Endodermal cell (in vitro differentiated cells): Measurements from ENCODE around the gene ADRA2A. TPM values are rescaled to one million over a fixed set of nuclear protein-coding genes. Genes with fewer than 3 reads are reported as not detected.

ENCODE experiments used
- DNase-seq: peaks from one replicate; pipeline ENCODE4 v3.0.0-alpha.2; 2017
- H3K27ac ChIP-seq: 2 replicates; pipeline ENCODE4 v1.5.1; 2013; ENCODE audit warnings: mild to moderate bottlenecking, low read depth, low read length, moderate library complexity
- H3K27me3 ChIP-seq: 2 replicates; pipeline ENCODE4 v1.6.1; 2013; ENCODE audit warnings: mild to moderate bottlenecking, low read length, moderate library complexity; ENCODE audit not compliant: insufficient read depth, control insufficient read depth, poor library complexity, severe bottlenecking
- H3K36me3 ChIP-seq: 2 replicates; pipeline ENCODE4 v1.7.0; 2013; ENCODE audit warnings: mild to moderate bottlenecking, low read length, moderate library complexity; ENCODE audit not compliant: control insufficient read depth, insufficient read depth
- H3K4me1 ChIP-seq: one replicate; pipeline ENCODE4 v1.7.0; 2013; ENCODE audit warnings: low read length; ENCODE audit not compliant: control insufficient read depth, insufficient read depth
- H3K4me3 ChIP-seq: 2 replicates; pipeline ENCODE4 v1.5.1; 2013; ENCODE audit warnings: mild to moderate bottlenecking, low read length, moderate library complexity
- H3K9ac ChIP-seq: 2 replicates; pipeline ENCODE4 v1.6.1; 2013; ENCODE audit warnings: mild to moderate bottlenecking, low read length, moderate library complexity; ENCODE audit not compliant: poor library complexity, severe bottlenecking; ENCODE audit errors: extremely low read depth
- H3K9me3 ChIP-seq: 2 replicates; pipeline ENCODE4 v1.6.1; 2013; ENCODE audit warnings: mild to moderate bottlenecking, low read length, moderate library complexity; ENCODE audit not compliant: control insufficient read depth
- H3K27ac Mint-ChIP-seq: 2 replicates; pipeline ENCODE4 v1.8.0; 2020; ENCODE audit warnings: mixed read lengths
- H3K27me3 Mint-ChIP-seq: 2 replicates; pipeline ENCODE4 v1.8.0; 2021; ENCODE audit warnings: mild to moderate bottlenecking, mixed read lengths; ENCODE audit not compliant: insufficient read depth
- H3K36me3 Mint-ChIP-seq: 2 replicates; pipeline ENCODE4 v1.8.0; 2020; ENCODE audit warnings: low read depth, mixed read lengths
- H3K4me1 Mint-ChIP-seq: 2 replicates; pipeline ENCODE4 v1.8.0; 2020; ENCODE audit warnings: mixed read lengths
- H3K4me3 Mint-ChIP-seq: 2 replicates; pipeline ENCODE4 v1.8.0; 2020; ENCODE audit warnings: mild to moderate bottlenecking, moderate library complexity, mixed read lengths
- H3K9me3 Mint-ChIP-seq: 2 replicates; pipeline ENCODE4 v1.8.0; 2020; ENCODE audit warnings: mild to moderate bottlenecking, mixed read lengths
- CTCF ChIP-seq: fragments of 200-600 bp; sonication (generic); conservative IDR thresholded peaks from 2 replicates; pipeline ENCODE4 v1.5.0; 2021; ENCODE audit warnings: antibody characterized with exemption, mild to moderate bottlenecking
- WGBS, 2 experiments: methylation state at CpG; one replicate each; pipeline versions ENCODE4 v1.1.5 to v1.1.7; 2013; ENCODE audit warnings: missing lambda C conversion rate in 2 of 2, mixed read lengths in 1 of 2; ENCODE audit not compliant: insufficient coverage in 1 of 2, insufficient read length in 1 of 2; 5-methylcytosine and 5-hydroxymethylcytosine counted together
- total RNA-seq, 2 donors: library from RNA; stranded (reverse); fragmentation: NEBNext Ultra II Directional in 1 of 2; extraction: Animal tissue kit (Norgen Biotek cat#: 25700) in 1 of 2; gene quantifications; 2 replicates in 1 of 2; 3 replicates in 1 of 2; pipeline ENCODE4 v1.2.1, GENCODE V29; 2021

The ADRA2A gene
- total RNA-seq, 2 donors from 2014 or later = 0.13 TPM; not detected in 1

DNA sequence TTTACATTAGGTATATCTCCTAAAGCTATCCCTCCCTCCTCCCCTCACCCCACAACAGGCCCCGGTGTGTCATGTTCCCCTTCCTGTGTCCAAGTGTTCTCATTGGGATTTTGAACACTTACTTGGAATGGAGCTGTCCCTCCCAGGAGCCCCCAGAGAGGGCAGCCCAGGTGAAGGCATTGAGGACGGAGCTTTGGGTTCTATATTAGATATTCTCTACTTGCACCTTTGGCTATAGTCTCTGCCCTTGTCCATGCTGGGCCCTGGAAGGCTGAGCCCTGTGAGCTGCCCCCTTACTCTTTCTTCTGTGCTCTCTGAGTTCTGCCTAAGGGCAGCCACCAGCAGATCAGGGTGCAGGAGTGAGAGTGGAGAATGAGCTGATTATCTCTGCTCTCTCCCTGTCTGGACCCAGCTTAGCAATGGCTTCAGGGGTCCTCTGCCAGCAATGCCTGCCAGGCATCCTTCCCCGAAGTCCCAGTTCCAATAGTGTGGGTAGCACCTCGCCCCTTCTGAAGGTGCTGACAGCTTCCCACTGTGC, 11.2 kb downstream of the ADRA2A start:
- Histone ChIP-seq H3K27ac (no peak overlapping the region), H3K27me3 (no peaks in the 10 kb centered on the region), H3K4me1 (no peaks in the 10 kb centered on the region), H3K9me3 (no peaks in the 10 kb centered on the region), H3K36me3 (no peaks in the 10 kb centered on the region), H3K9ac (no peak overlapping the region), H3K4me3 (no peak overlapping the region)
- no peak for TF ChIP-seq CTCF
- 75 to 95% methylated on average over 2 to 4 of the region's 4 CpGs for WGBS, 2 experiments
- peak; percentile 29 for DNase-seq
- H3K4me1 Mint-ChIP-seq = no peaks in the 10 kb centered on the region
- H3K4me3 Mint-ChIP-seq = no peak overlapping the region
- H3K9me3 Mint-ChIP-seq = no peaks in the 10 kb centered on the region
- H3K36me3 Mint-ChIP-seq = no peaks in the 10 kb centered on the region
- H3K27me3 Mint-ChIP-seq = peaks cover 18% of the 10 kb centered on the region
- no peak overlapping the region for H3K27ac Mint-ChIP-seq

DNA sequence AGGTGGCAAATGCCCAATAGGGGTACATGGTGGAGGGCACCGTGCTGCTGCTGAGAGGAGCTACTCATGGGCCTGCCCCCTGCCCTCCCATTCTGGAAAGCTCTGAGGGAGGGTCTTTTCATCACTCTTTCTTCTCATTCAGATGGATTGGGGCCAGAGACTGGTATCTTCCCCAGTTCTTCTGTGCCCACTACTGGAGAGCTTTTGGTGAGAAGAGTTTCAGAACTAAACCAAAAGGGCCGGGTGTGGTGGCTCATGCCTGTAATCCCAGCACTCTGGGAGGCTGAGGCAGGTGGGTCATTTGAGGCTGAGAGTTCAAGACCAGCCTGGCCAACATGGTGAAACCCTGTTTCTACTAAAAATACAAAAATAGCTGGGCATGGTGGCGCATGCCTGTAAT, 12.5 kb downstream of the ADRA2A start:
- H3K36me3 Mint-ChIP-seq = no peaks in the 10 kb centered on the region
- H3K9me3 Mint-ChIP-seq = no peaks in the 10 kb centered on the region
- no peak overlapping the region for H3K27ac ChIP-seq
- H3K9me3 ChIP-seq = no peaks in the 10 kb centered on the region
- H3K4me1 ChIP-seq = no peaks in the 10 kb centered on the region
- no peak for DNase-seq
- no peak overlapping the region for H3K4me3 ChIP-seq
- no peaks in the 10 kb centered on the region for H3K36me3 ChIP-seq
- H3K4me1 Mint-ChIP-seq = no peaks in the 10 kb centered on the region
- no peak overlapping the region for H3K27ac Mint-ChIP-seq
- no peak overlapping the region for H3K4me3 Mint-ChIP-seq
- TF ChIP-seq CTCF = no peak
- H3K9ac ChIP-seq = no peak overlapping the region
- 92% methylated on average over 2 to 3 of the region's 3 CpGs for WGBS, 2 experiments
- H3K27me3 Mint-ChIP-seq = peaks cover 20% of the 10 kb centered on the region
- no peaks in the 10 kb centered on the region for H3K27me3 ChIP-seq

GRCh38 chr10:111091833-111092232, 15.0 kb downstream of the ADRA2A start:
- Mint-ChIP-seq H3K4me1 (no peaks in the 10 kb centered on the region), H3K9me3 (no peaks in the 10 kb centered on the region), H3K27ac (no peak overlapping the region), H3K4me3 (no peak overlapping the region), H3K36me3 (no peaks in the 10 kb centered on the region), H3K27me3 (peaks cover 12% of the 10 kb centered on the region)
- Histone ChIP-seq H3K27me3 (no peaks in the 10 kb centered on the region), H3K4me3 (no peak overlapping the region), H3K4me1 (no peaks in the 10 kb centered on the region), H3K9me3 (no peaks in the 10 kb centered on the region), H3K9ac (no peak overlapping the region), H3K27ac (no peak overlapping the region), H3K36me3 (no peaks in the 10 kb centered on the region)
- no peak for TF ChIP-seq CTCF
- WGBS, 2 experiments = 87 to 98% methylated on average over 7 of the region's 7 CpGs
- no peak for DNase-seq
